ENCODE data around the gene TSFM. TPM values are rescaled to one million over a fixed set of nuclear protein-coding genes. Genes with fewer than 3 reads are reported as not detected.

Gene TSFM
- total and polyA plus RNA-seq, 2 of the 13 experiments (the other 11 are each of a cell fraction or from before 2014, with no cell fraction given) = 29.8 to 68.3 TPM

GRCh38 chr12:57782608-57783465, at the start of gene TSFM (continued):
- TF ChIP-seq ZNF577 (CRISPR knock-in tag; IDR thresholded peaks at IDR 0.05; ENCODE audit: borderline replicate concordance, low read depth) (no peak), ZNF367 (CRISPR knock-in tag; IDR thresholded peaks at IDR 0.05; ENCODE audit: borderline replicate concordance) (no peak), ARHGAP35 (CRISPR knock-in tag; IDR thresholded peaks at IDR 0.05; ENCODE audit: borderline replicate concordance) (no peak), ZNF460 (CRISPR knock-in tag; IDR thresholded peaks at IDR 0.05; ENCODE audit: borderline replicate concordance) (no peak; the same call in 1 of the 2 replicates), SMARCC2 (IDR thresholded peaks at IDR 0.05) (no peak), ELF4 (CRISPR knock-in tag; IDR thresholded peaks at IDR 0.05; ENCODE audit: borderline replicate concordance) (peak; percentile 39; the same call in 1 of the 2 replicates), POLR2AphosphoS5 (IDR thresholded peaks at IDR 0.05; ENCODE audit: low read depth, low read length) (peak; percentile 85), ZNF274 (CRISPR knock-in tag; IDR thresholded peaks at IDR 0.05) (no peak), ZNF703 (CRISPR knock-in tag; IDR thresholded peaks at IDR 0.05; ENCODE audit: borderline replicate concordance) (no peak), EED (CRISPR knock-in tag; IDR thresholded peaks at IDR 0.05) (no peak), E2F5 (CRISPR knock-in tag; conservative IDR thresholded peaks at IDR 0.05) (no peak; the same call in 1 of the 2 replicates), SMAD3 (CRISPR knock-in tag; IDR thresholded peaks at IDR 0.05) (peak; percentile 98), ZZZ3 (CRISPR knock-in tag; IDR thresholded peaks at IDR 0.05; ENCODE audit: borderline replicate concordance) (no peak; the same call in 1 of the 2 replicates), ZNF83 (CRISPR knock-in tag; IDR thresholded peaks at IDR 0.05; ENCODE audit: borderline replicate concordance) (peak; percentile 86; the same call in 1 of the 2 replicates), RORA (CRISPR knock-in tag; IDR thresholded peaks at IDR 0.05) (no peak), ZHX2 (IDR thresholded peaks at IDR 0.05; ENCODE audit: low read depth) (peak; percentile 74; the same call in 1 of the 2 replicates), ZHX2 (CRISPR knock-in tag; IDR thresholded peaks at IDR 0.05; ENCODE audit: borderline replicate concordance) (no peak), YY1 (IDR thresholded peaks at IDR 0.05; ENCODE audit: insufficient read depth, insufficient replicate concordance, low read depth, low read length) (peak; percentile 83)
- TF ChIP-seq, protein P1, sequence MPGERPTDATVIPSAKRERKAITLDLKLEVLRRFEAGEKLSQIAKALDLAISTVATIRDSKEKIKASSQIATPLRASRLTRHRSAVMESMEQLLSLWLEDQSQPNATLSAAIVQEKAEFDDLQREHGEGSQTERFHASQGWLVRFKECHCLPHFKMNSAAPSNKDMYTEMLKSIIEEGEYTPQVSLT (CRISPR knock-in tag; IDR thresholded peaks at IDR 0.05; ENCODE audit: borderline replicate concordance, low read depth) = 0 out of 2 replicates have a peak, but pooled peaks have one; percentile 64
- TF ChIP-seq, protein P2, sequence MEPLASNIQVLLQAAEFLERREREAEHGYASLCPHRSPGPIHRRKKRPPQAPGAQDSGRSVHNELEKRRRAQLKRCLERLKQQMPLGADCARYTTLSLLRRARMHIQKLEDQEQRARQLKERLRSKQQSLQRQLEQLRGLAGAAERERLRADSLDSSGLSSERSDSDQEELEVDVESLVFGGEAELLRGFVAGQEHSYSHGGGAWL (CRISPR knock-in tag; IDR thresholded peaks at IDR 0.05) = peak; percentile 73
- TF ChIP-seq, protein P3, sequence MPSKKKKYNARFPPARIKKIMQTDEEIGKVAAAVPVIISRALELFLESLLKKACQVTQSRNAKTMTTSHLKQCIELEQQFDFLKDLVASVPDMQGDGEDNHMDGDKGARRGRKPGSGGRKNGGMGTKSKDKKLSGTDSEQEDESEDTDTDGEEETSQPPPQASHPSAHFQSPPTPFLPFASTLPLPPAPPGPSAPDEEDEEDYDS (CRISPR knock-in tag; IDR thresholded peaks at IDR 0.05) = peak; percentile 64
